HEK293T (cell line): ENCODE measurements around the gene LGR5.

Experiments used
- CTCF ChIA-PET: fragments of 350-600 bp; formaldehyde crosslinking; extraction: SDS; loops from one replicate; lab custom pipeline; 2021; ENCODE audit warnings: antibody characterized with exemption, inconsistent platforms; lab: Yijun Ruan, JAX
- POLR2A ChIA-PET: fragments of 350-600 bp; formaldehyde crosslinking; extraction: SDS; loops from one replicate; lab custom pipeline; 2020; ENCODE audit warnings: antibody characterized with exemption, inconsistent platforms; lab: Yijun Ruan, JAX
- DNase-seq: peaks from one replicate; pipeline ENCODE4 v3.0.0; 2012; ENCODE audit warnings: mixed read lengths; ENCODE audit errors: extremely low spot score
- ARNT ChIP-seq: fragments of 450-650 bp; IDR thresholded peaks from 2 replicates; pipeline ENCODE4 v1.6.1; 2017; ENCODE audit warnings: mild to moderate bottlenecking
- BHLHE40 ChIP-seq: fragments of 450-650 bp; IDR thresholded peaks from 2 replicates; pipeline ENCODE4 v1.6.1; 2016; ENCODE audit warnings: mild to moderate bottlenecking, moderate library complexity, borderline replicate concordance
- CTBP1 ChIP-seq: fragments of 450-650 bp; IDR thresholded peaks from 2 replicates; pipeline ENCODE4 v1.6.1; 2016; ENCODE audit warnings: borderline replicate concordance
- ELF4 ChIP-seq: fragments of 450-650 bp; IDR thresholded peaks from 2 replicates; pipeline ENCODE4 v1.6.1; 2017; ENCODE audit warnings: antibody characterized with exemption
- FOXA1 ChIP-seq: fragments of 450-650 bp; IDR thresholded peaks from 2 replicates; pipeline ENCODE4 v1.6.1; 2016; ENCODE audit warnings: mild to moderate bottlenecking
- FOXK2 ChIP-seq: fragments of 450-650 bp; IDR thresholded peaks from 2 replicates; pipeline ENCODE4 v1.6.1; 2016; ENCODE audit warnings: mild to moderate bottlenecking
- FOXM1 ChIP-seq: fragments of 450-650 bp; IDR thresholded peaks from 2 replicates; pipeline ENCODE4 v1.6.1; 2017; ENCODE audit warnings: mild to moderate bottlenecking, borderline replicate concordance
- HDGF ChIP-seq: fragments of 450-650 bp; IDR thresholded peaks from 2 replicates; pipeline ENCODE4 v1.6.1; 2017; ENCODE audit warnings: antibody characterized with exemption, borderline replicate concordance
- L3MBTL2 ChIP-seq: fragments of 450-650 bp; conservative IDR thresholded peaks from 2 replicates; pipeline ENCODE4 v1.6.1; 2016; ENCODE audit warnings: mild to moderate bottlenecking
- LEF1 ChIP-seq: fragments of 450-650 bp; IDR thresholded peaks from 2 replicates; pipeline ENCODE4 v1.6.1; 2017; ENCODE audit warnings: mild to moderate bottlenecking, borderline replicate concordance
- NFRKB ChIP-seq: fragments of 450-650 bp; IDR thresholded peaks from 2 replicates; pipeline ENCODE4 v1.6.1; 2016; ENCODE audit warnings: mild to moderate bottlenecking, moderate library complexity
- PKNOX1 ChIP-seq: fragments of 450-650 bp; IDR thresholded peaks from 2 replicates; pipeline ENCODE4 v1.6.1; 2016
- SP1 ChIP-seq: fragments of 450-650 bp; IDR thresholded peaks from 2 replicates; pipeline ENCODE4 v1.6.1; 2017
- SUZ12 ChIP-seq: fragments of 450-650 bp; IDR thresholded peaks from 2 replicates; pipeline ENCODE4 v1.6.1; 2016; ENCODE audit warnings: mild to moderate bottlenecking
- TARDBP ChIP-seq: fragments of 450-650 bp; IDR thresholded peaks from 2 replicates; pipeline ENCODE4 v1.6.1; 2016
- ZNF384 ChIP-seq: fragments of 450-650 bp; IDR thresholded peaks from 2 replicates; pipeline ENCODE4 v1.6.1; 2016

LGR5 gene

DNA sequence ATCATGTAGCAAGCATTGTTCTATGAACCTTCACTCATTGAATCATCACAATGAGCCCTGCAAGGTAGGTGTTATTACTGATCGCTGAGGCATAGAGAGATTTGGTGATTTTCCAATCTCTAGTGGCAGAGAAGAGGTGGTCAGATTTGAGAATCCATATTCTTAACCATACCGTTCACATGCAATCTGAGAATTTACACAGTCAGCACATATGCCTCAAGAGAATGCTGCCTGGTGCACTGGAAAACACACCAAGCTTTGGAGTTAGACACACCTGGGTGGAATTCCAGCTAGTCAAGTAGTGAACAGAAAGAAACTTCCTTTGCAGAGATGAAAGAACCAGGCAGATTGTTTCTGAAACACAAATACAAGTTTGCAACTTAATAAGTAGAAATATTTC lies 94.1 kb downstream of the LGR5 start:
- no peak for TF ChIP-seq LEF1
- no peak for TF ChIP-seq BHLHE40
- TF ChIP-seq ARNT: no peak
- POLR2A ChIA-PET: no interaction called here
- no peak for DNase-seq
- CTCF ChIA-PET: no interaction called here

- ChIA-PET CTCF (no interaction called here), POLR2A (no interaction called here)
- DNase-seq: no peak
- no peak for TF ChIP-seq ELF4
- no peak for TF ChIP-seq SP1
- no peak for TF ChIP-seq FOXM1
- TF ChIP-seq NFRKB: no peak
- TF ChIP-seq LEF1: no peak
- no peak for TF ChIP-seq L3MBTL2
- TF ChIP-seq ARNT: no peak
Measured at GRCh38 chr12:71536279-71536938, 96.8 kb downstream of the LGR5 start.

DNA sequence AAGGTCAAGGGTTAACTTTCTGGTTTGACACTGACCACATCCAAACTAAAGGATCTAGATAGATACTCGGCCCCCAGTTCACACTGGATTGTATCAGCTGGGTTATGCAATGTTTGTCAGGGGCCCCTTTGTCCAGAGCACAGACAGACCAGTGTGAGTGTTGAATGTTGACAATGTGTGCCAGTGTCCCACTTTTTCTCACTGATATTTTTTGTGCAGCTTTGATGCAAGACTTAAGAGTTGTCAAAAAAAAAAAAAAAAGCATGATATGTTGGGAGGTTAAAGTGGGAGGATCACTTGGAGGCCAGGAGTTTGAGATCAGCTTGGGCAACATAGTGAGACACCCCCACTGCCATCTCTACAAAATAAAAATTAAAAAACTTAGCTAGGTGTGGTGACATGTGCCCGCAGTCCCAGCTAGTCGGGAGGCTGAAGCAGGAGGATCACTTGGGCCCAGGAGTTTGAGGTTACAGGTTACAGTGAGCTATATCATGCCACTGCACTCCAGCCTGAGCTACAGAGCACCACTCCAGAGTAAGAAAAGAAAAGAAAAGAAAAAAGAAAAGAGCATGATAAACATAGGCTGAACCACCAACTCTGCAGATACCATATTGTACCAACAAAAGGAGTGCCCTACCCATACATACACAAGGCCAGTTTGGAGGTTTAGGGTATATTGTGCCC lies 97.5 kb downstream of the LGR5 start:
- ChIA-PET CTCF (no interaction called here), POLR2A (no interaction called here)
- TF ChIP-seq ARNT (no peak), SP1 (no peak), ZNF384 (no peak), FOXA1 (no peak)
- no peak for DNase-seq

DNA sequence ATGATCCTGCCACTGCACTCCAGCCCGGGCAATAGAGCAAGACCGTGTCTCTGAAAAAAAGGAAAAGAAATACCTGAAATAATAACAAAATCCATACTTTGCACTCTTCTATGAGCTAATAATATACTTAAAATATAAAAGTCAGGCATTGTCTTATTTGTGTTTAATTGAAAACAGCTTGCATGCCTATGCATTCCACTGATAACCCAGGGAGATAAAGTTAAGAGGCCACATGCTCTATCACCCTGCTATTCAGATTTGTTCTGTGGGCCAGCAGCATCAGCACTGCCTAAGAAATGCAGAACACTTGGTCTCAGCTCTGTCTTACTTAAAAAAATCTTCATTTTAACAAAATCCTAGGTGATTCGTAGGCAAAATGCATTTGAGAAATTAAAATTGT lies 99.2 kb downstream of the LGR5 start:
- CTCF ChIA-PET: no interaction called here

DNA sequence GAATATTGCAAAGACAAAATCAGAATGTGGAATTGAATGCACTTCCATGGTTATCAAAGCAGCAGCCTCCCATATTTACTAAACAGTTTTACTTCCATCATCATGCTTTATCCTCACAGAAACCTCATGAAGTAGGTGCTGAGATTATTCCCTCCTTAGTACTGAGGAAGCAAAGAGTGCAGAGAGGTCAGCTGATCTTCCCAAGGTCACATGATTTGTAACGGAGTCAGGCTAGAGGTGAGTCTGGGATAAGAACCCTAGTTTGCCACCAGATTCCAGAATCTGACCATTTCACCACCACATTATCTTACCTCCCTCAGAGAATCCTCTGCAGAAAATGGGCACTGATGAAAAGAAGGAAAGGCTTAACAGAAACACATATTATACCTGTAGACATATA lies 102.0 kb downstream of the LGR5 start:
- no peak for DNase-seq
- TF ChIP-seq NFRKB (no peak), SUZ12 (no peak), L3MBTL2 (no peak), ELF4 (no peak), ZNF384 (no peak), PKNOX1 (no peak), BHLHE40 (no peak), LEF1 (no peak), FOXK2 (no peak), TARDBP (no peak), FOXA1 (no peak), CTBP1 (no peak), FOXM1 (no peak), ARNT (no peak), SP1 (no peak), HDGF (no peak)
- ChIA-PET POLR2A (no interaction called here), CTCF (no interaction called here)

More for the DNA sequence above, 99.2 kb downstream of the LGR5 start:
- POLR2A ChIA-PET: no interaction called here
- no peak for DNase-seq
- TF ChIP-seq ZNF384: no peak
- no peak for TF ChIP-seq CTBP1
- TF ChIP-seq FOXA1: no peak
- TF ChIP-seq FOXM1: no peak
- no peak for TF ChIP-seq LEF1
- no peak for TF ChIP-seq FOXK2
- no peak for TF ChIP-seq ELF4
- TF ChIP-seq SUZ12: no peak
- TF ChIP-seq HDGF: no peak
- TF ChIP-seq SP1: no peak
- TF ChIP-seq NFRKB: no peak
- no peak for TF ChIP-seq L3MBTL2
- TF ChIP-seq PKNOX1: no peak
- no peak for TF ChIP-seq BHLHE40
- no peak for TF ChIP-seq ARNT
- no peak for TF ChIP-seq TARDBP

DNA sequence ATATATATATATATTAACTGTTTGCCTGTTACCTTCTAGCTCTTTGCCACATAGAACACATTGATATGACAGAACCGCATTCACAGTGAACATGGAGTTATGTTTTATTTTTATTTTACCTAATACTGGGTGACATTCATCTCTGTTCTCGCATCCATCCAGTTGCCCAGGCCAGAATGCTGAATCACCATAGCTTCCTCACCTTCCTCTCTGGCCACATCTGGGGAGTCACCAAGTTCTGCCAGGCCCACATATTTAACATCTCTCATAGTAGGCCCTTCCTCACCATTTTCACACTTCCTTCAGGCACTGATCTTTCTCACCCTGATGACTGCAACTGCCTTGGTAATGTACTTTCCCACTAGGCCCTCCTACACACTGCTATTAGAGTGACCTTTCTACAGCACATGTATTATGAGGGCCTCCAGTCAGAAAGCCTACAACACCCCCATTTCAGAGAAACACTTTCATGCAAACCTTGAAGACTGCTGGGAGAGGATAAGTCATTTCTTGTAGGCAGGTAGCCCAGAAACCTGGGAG lies 106.8 kb downstream of the LGR5 start:
- ChIA-PET POLR2A (interaction anchor here (1.4 kb wide), 1 partner anchor 208 kb away, joined by 3 read pairs; the partner anchor contains the start of gene RAB21), CTCF (no interaction called here)
- DNase-seq: no peak
- TF ChIP-seq NFRKB: no peak
- no peak for TF ChIP-seq SP1
- no peak for TF ChIP-seq ARNT
- TF ChIP-seq ZNF384: no peak
- TF ChIP-seq LEF1: no peak
- no peak for TF ChIP-seq FOXM1
- TF ChIP-seq L3MBTL2: no peak
- TF ChIP-seq PKNOX1: no peak
- TF ChIP-seq CTBP1: no peak
- TF ChIP-seq HDGF: no peak
- TF ChIP-seq ELF4: no peak
- TF ChIP-seq FOXA1: no peak
- no peak for TF ChIP-seq TARDBP

GRCh38 chr12:71548893-71549292 lies 109.3 kb downstream of the LGR5 start:
- POLR2A ChIA-PET: no interaction called here
- no peak for DNase-seq
- CTCF ChIA-PET: no interaction called here
- TF ChIP-seq L3MBTL2: no peak
- no peak for TF ChIP-seq ZNF384
- TF ChIP-seq LEF1: no peak
- TF ChIP-seq FOXK2: no peak
- TF ChIP-seq NFRKB: no peak
- TF ChIP-seq ARNT: no peak
- no peak for TF ChIP-seq FOXM1
- no peak for TF ChIP-seq PKNOX1
- no peak for TF ChIP-seq HDGF
- TF ChIP-seq CTBP1: no peak
- TF ChIP-seq SUZ12: no peak
- no peak for TF ChIP-seq FOXA1
- no peak for TF ChIP-seq BHLHE40
- TF ChIP-seq TARDBP: no peak
- TF ChIP-seq ELF4: no peak
